Endothelial cell of umbilical vein (primary cell): ENCODE data around the gene FBXL13. TPM values are rescaled to one million over a fixed set of nuclear protein-coding genes. Genes with fewer than 3 reads are reported as not detected.

Source experiments
- BruUV-seq: library from RNA; stranded (reverse); fragments of 400-500 nt; replicated peaks from 2 replicates; lab custom pipeline; 2021; lab: Mats Ljungman, UMichigan
- CTCF ChIA-PET: fragments of 300-600, 350-600 bp; sonication (Branson Sonifier 250); formaldehyde crosslinking; loops from one replicate; lab custom pipeline; 2021; ENCODE audit warnings: antibody characterized with exemption, inconsistent platforms; lab: Charles Lee
- POLR2A ChIA-PET: fragments of 300-600, 350-600 bp; sonication (Branson Sonifier 250); formaldehyde crosslinking; loops from one replicate; lab custom pipeline; 2021; ENCODE audit warnings: antibody characterized with exemption, inconsistent platforms; lab: Charles Lee
- DNase-seq: peaks from one replicate; pipeline ENCODE4 v3.0.0-alpha.2; 2011; ENCODE audit warnings: low read depth, low spot score
- FAIRE-seq: peaks from 2 replicates; lab custom pipeline; 2011; peaks lifted over from hg19 to GRCh38; lab: Jason Lieb, UNC
- H2AFZ ChIP-seq: 2 replicates; pipeline ENCODE4 v1.6.0; 2012; ENCODE audit warnings: low read depth, low read length, control low read depth, inconsistent platforms
- H3K27ac ChIP-seq: 2 replicates; pipeline ENCODE4 v1.5.1; 2011; ENCODE audit warnings: low read depth, mild to moderate bottlenecking, control low read depth, low read length, moderate library complexity; ENCODE audit not compliant: insufficient read depth
- H3K27me3 ChIP-seq, 2 experiments: 2 replicates each; pipeline versions ENCODE4 v1.6.0 to v1.6.1; 2011; ENCODE audit warnings: low read length in 2 of 2, mixed read lengths in 1 of 2; ENCODE audit not compliant: control insufficient read depth in 2 of 2, insufficient read depth in 2 of 2
- H3K36me3 ChIP-seq, 2 experiments: 2 replicates in 1 of 2; 3 replicates in 1 of 2; pipeline ENCODE4 v1.5.1; 2011; ENCODE audit warnings: low read length in 2 of 2, mild to moderate bottlenecking in 1 of 2, moderate library complexity in 1 of 2; ENCODE audit not compliant: control insufficient read depth in 2 of 2, insufficient read depth in 2 of 2; ENCODE audit errors: extremely low read depth in 1 of 2
- H3K4me1 ChIP-seq: 3 replicates; pipeline ENCODE4 v1.5.1; 2011; ENCODE audit warnings: mild to moderate bottlenecking, low read length; ENCODE audit not compliant: control insufficient read depth, insufficient read depth; ENCODE audit errors: extremely low read depth
- H3K4me2 ChIP-seq: 2 replicates; pipeline ENCODE4 v1.6.1; 2011; ENCODE audit warnings: low read length, control low read depth, mixed read lengths; ENCODE audit not compliant: insufficient read depth
- H3K4me3 ChIP-seq, 3 experiments: fragments of 200-600 bp in 1 of 3; sonication (generic), shearing (Covaris generic) in 1 of 3; replicated peaks in 1 of 3; 2 replicates each; pipeline ENCODE4 v1.5.1; 2011 to 2016; ENCODE audit warnings: control low read depth in 3 of 3, low read length in 3 of 3, mild to moderate bottlenecking in 2 of 3, inconsistent platforms in 1 of 3, low read depth in 1 of 3, moderate library complexity in 1 of 3; ENCODE audit not compliant: insufficient read depth in 1 of 3
- H3K79me2 ChIP-seq: 2 replicates; pipeline ENCODE4 v1.6.0; 2012; ENCODE audit warnings: low read length, inconsistent platforms; ENCODE audit not compliant: control insufficient read depth, insufficient read depth
- H3K9ac ChIP-seq: replicated peaks from 2 replicates; pipeline ENCODE3; 2011; ENCODE audit warnings: low read length, control low read depth; ENCODE audit not compliant: insufficient read depth; ENCODE audit errors: extremely low read depth
- H3K9me1 ChIP-seq: replicated peaks from 3 replicates; pipeline ENCODE4 v1.6.0; 2011; ENCODE audit warnings: mild to moderate bottlenecking, low read length; ENCODE audit not compliant: control insufficient read depth, insufficient read depth; ENCODE audit errors: extremely low read depth
- H3K9me3 ChIP-seq: replicated peaks from 2 replicates; pipeline ENCODE4 v1.5.1; 2012; ENCODE audit warnings: low read length, inconsistent platforms; ENCODE audit not compliant: control insufficient read depth, insufficient read depth
- H4K20me1 ChIP-seq: replicated peaks from 2 replicates; pipeline ENCODE3; 2011; ENCODE audit warnings: mild to moderate bottlenecking, low read length; ENCODE audit not compliant: control insufficient read depth, insufficient read depth; ENCODE audit errors: extremely low read depth
- CTCF ChIP-seq, 2 donors: IDR thresholded peaks; 1 replicate in 1 of 2; 2 replicates in 1 of 2; pipeline ENCODE4 v1.5.1; 2011; ENCODE audit warnings: low read length in 2 of 2, mild to moderate bottlenecking in 2 of 2, moderate library complexity in 2 of 2, control low read depth in 1 of 2, inconsistent platforms in 1 of 2, low read depth in 1 of 2; ENCODE audit not compliant: insufficient read depth in 1 of 2; ENCODE audit errors: extremely low read depth in 1 of 2
- EZH2 ChIP-seq: IDR thresholded peaks from 2 replicates; pipeline ENCODE4 v1.6.1; 2012; ENCODE audit warnings: borderline replicate concordance, low read depth, mild to moderate bottlenecking, moderate library complexity, low read length, inconsistent platforms; ENCODE audit not compliant: severe bottlenecking
- MYC ChIP-seq: IDR thresholded peaks from one replicate; pipeline ENCODE4 v1.6.1; 2011; ENCODE audit warnings: mild to moderate bottlenecking, low read depth, low read length
- POLR2AphosphoS5 ChIP-seq: IDR thresholded peaks from 2 replicates; pipeline ENCODE4 v1.6.1; 2012; ENCODE audit warnings: low read depth, mild to moderate bottlenecking, control low read depth, low read length, moderate library complexity; ENCODE audit not compliant: insufficient read depth
- dilution Hi-C: fragments of 300-500 bp; cut with MboI; formaldehyde crosslinking; loops from one replicate; pipeline ENCODE4 v1.15.0; 2019; ENCODE audit warnings: low sequenced_read_pairs; ENCODE audit not compliant: extremely low pct_ligation_motif_present
- intact Hi-C: fragments of 100-400 bp; cut with micrococcal nuclease; formaldehyde crosslinking; loops from one replicate; pipeline ENCODE4 v1.10.0; 2022
- polyA plus RNA-seq, 4 experiments: library from polyadenylated mRNA; depleted of rRNA in 3 of 4; stranded (reverse) in 3 of 4; unstranded in 1 of 4; fragments of >200 nt; gene quantifications; 2 replicates each; pipeline versions ENCODE4 v1.2.1 to v1.2.3, GENCODE V29; 2011 to 2012; ENCODE audit warnings: missing spikeins in 1 of 4
- total RNA-seq: library from RNA; stranded (reverse); gene quantifications from 2 replicates; pipeline ENCODE4 v1.2.3, GENCODE V29; 2021

Gene FBXL13
- total and polyA plus RNA-seq, 2 donors (not counting 3 experiments of a cell fraction or from before 2014, with no cell fraction given): 3.9 to 4.6 TPM

- intact Hi-C loops: loop anchor here (2.0 kb wide), 1 partner anchor 36 kb away; no protein-coding TSS in a partner anchor
- POLR2A ChIA-PET: interaction anchor here (1.2 kb wide), 1 partner anchor 36 kb away, joined by 3 read pairs; no protein-coding TSS in a partner anchor
- H3K4me2 ChIP-seq: peak overlapping the region; percentile 51
Measured at GRCh38 chr7:102836977-102837376, 237.6 kb downstream of the FBXL13 start.

More at GRCh38 chr7:102836977-102837376, 237.6 kb downstream of the FBXL13 start:
- Histone ChIP-seq H3K4me3 (no peak overlapping the region), H3K79me2 (no peaks in the 10 kb centered on the region), H2AFZ (no peak overlapping the region), H4K20me1 (no peaks in the 10 kb centered on the region), H3K27me3 (no peaks in the 10 kb centered on the region), H3K27ac (peak overlapping the region; percentile 71), H3K4me1 (peaks cover 27% of the 10 kb centered on the region), H3K9me1 (no peaks in the 10 kb centered on the region), H3K9ac (peak overlapping the region; percentile 39), H3K36me3 (no peaks in the 10 kb centered on the region), H3K9me3 (no peaks in the 10 kb centered on the region)
- TSS peak; percentile 78 for BruUV-seq
- FAIRE-seq (no peak), DNase-seq (no peak)
- dilution Hi-C loops: no loop called here
- no peak for TF ChIP-seq MYC
- TF ChIP-seq POLR2AphosphoS5: no peak
- TF ChIP-seq EZH2: no peak
- TF ChIP-seq CTCF (IDR thresholded peaks at IDR 0.05; ENCODE audit: extremely low read depth in 1 of 2, insufficient read depth in 1 of 2, low read depth in 1 of 2, low read length in 2 of 2): no peak
- CTCF ChIA-PET: interaction anchor here (0.8 to 1.6 kb wide), 7 partner anchors 9 to 225 kb away, joined by 3 to 7 read pairs (median 4); no protein-coding TSS in a partner anchor
